ENCODE data around the gene FAF1.

- no peak for TF ChIP-seq CTCF (IDR thresholded peaks at IDR 0.05; ENCODE audit: low read depth, low read length)
- no peak for TF ChIP-seq EZH2phosphoT487 (IDR thresholded peaks at IDR 0.05; ENCODE audit: low read depth)
These were observed 497.1 kb downstream of the FAF1 start for GRCh38 chr1:50462964-50463363.

Measured in OCI-LY3 (cell line).